ENCODE measurements around the gene NKTR. TPM values are rescaled to one million over a fixed set of nuclear protein-coding genes. Genes with fewer than 3 reads are reported as not detected.
A peak's percentile ranks its signal among the peaks of the same experiment; 100 is the strongest.

Gene NKTR
- total and polyA plus RNA-seq, 4 experiments from 2014 or later: 8.9 to 269 (median 140) TPM

DNA sequence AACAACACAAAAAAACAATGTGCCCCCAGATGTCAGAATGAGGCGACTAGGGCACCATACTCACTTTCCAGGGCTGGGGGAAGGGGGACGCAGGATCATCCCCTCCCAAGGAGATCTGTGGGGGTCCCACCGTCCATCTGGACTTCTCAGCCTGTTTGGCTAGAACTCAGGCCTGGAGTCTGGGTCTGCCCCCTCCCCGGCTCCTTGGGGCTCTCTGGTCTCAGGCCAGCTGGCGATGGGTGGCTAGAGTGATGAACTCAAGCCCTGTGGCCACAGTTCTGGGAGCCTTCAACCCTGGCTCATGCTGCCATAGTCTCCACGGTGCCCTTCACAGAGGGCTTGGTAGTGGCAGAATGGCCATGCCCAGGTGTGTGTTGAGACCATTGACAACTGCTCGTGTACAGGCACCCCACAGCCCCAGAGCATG is 66.6 kb downstream of the NKTR start:
- intact Hi-C loops (cut with micrococcal nuclease): no loop called here
- Mint-ChIP-seq H3K27ac (peak overlapping the region in 1 of 7 donors; percentile 32), H3K9me3 (peaks cover 0 to 6% (median 0%) of the 10 kb centered on the region in 8 donors), H3K4me3 (no peak overlapping the region), H3K36me3 (peaks cover 0 to 4% of the 10 kb centered on the region in 2 donors), H3K27me3 (peaks cover 0 to 6% of the 10 kb centered on the region in 2 donors), H3K4me1 (no peaks in the 10 kb centered on the region)
- Histone ChIP-seq H3K27me3 (ENCODE audit: insufficient read depth, low read length) (no peaks in the 10 kb centered on the region), H3K4me3 (ENCODE audit: low read length in 2 of 2) (no peak overlapping the region), H3K36me3 (ENCODE audit: insufficient read depth, low read length) (no peaks in the 10 kb centered on the region), H3K9me3 (ENCODE audit: control insufficient read depth in 1 of 2, low read length in 2 of 2) (no peaks in the 10 kb centered on the region), H3K27ac (ENCODE audit: low read depth, low read length) (no peak overlapping the region), H3K4me1 (ENCODE audit: insufficient read depth, low read length) (no peaks in the 10 kb centered on the region)
- ChIA-PET POLR2A (ENCODE audit: partially characterized antibody) (no interaction called here), CTCF (ENCODE audit: partially characterized antibody) (no interaction called here)
- no peak for DNase-seq

GRCh38 chr3:42667523-42668412 is 67.3 kb downstream of the NKTR start:
- H3K4me3 Mint-ChIP-seq: no peak overlapping the region
- H3K4me1 Mint-ChIP-seq: no peaks in the 10 kb centered on the region

DNA sequence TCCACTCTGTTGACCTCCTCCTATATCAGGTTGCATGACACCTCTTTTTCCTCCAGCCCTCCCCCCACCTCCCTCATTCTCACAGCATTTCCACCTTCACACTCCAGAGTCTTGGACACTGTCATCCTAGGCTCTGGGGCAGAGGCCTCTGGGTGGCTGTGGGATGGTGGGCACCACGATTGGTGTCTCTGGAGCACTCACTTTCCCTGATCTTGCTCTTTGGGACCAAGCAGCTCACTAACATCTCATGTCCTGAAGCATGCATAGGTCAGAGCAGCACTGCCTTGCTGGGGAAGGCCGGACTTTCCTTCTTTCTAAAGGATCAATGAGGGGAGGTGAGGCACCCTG is 67.9 kb downstream of the NKTR start:
- no peaks in the 10 kb centered on the region for H3K4me1 Mint-ChIP-seq
- H3K27me3 Mint-ChIP-seq: peaks cover 0 to 6% of the 10 kb centered on the region in 2 donors
- DNase-seq: no peak
- Histone ChIP-seq H3K27ac (ENCODE audit: low read depth, low read length) (no peak overlapping the region), H3K27me3 (ENCODE audit: insufficient read depth, low read length) (no peaks in the 10 kb centered on the region), H3K4me1 (ENCODE audit: insufficient read depth, low read length) (no peaks in the 10 kb centered on the region), H3K36me3 (ENCODE audit: insufficient read depth, low read length) (no peaks in the 10 kb centered on the region), H3K4me3 (ENCODE audit: low read length in 2 of 2) (no peak overlapping the region), H3K9me3 (ENCODE audit: control insufficient read depth in 1 of 2, low read length in 2 of 2) (no peaks in the 10 kb centered on the region)
- H3K9me3 Mint-ChIP-seq: peaks cover 0 to 6% (median 0%) of the 10 kb centered on the region in 8 donors
- ChIA-PET CTCF (ENCODE audit: partially characterized antibody) (no interaction called here), POLR2A (ENCODE audit: partially characterized antibody) (no interaction called here)
- H3K27ac Mint-ChIP-seq: no peak overlapping the region
- H3K36me3 Mint-ChIP-seq: peaks cover 0 to 4% of the 10 kb centered on the region in 2 donors
- intact Hi-C loops (cut with micrococcal nuclease): no loop called here
- no peak overlapping the region for H3K4me3 Mint-ChIP-seq

More at GRCh38 chr3:42667523-42668412, 67.3 kb downstream of the NKTR start:
- no peaks in the 10 kb centered on the region for H3K9me3 ChIP-seq (ENCODE audit: control insufficient read depth in 1 of 2, low read length in 2 of 2)
- Mint-ChIP-seq H3K36me3 (peaks cover 0 to 4% of the 10 kb centered on the region in 2 donors), H3K27ac (peak overlapping the region in 1 of 7 donors; percentile 32), H3K9me3 (peaks cover 0 to 6% (median 0%) of the 10 kb centered on the region in 8 donors), H3K27me3 (peaks cover 0 to 6% of the 10 kb centered on the region in 2 donors)
- H3K27me3 ChIP-seq (ENCODE audit: insufficient read depth, low read length): no peaks in the 10 kb centered on the region
- ChIA-PET POLR2A (ENCODE audit: partially characterized antibody) (no interaction called here), CTCF (ENCODE audit: partially characterized antibody) (no interaction called here)
- no peak for DNase-seq
- H3K4me3 ChIP-seq (ENCODE audit: low read length in 2 of 2): no peak overlapping the region
- H3K4me1 ChIP-seq (ENCODE audit: insufficient read depth, low read length): no peaks in the 10 kb centered on the region
- H3K27ac ChIP-seq (ENCODE audit: low read depth, low read length): no peak overlapping the region
- intact Hi-C loops (cut with micrococcal nuclease): no loop called here
- no peaks in the 10 kb centered on the region for H3K36me3 ChIP-seq (ENCODE audit: insufficient read depth, low read length)

DNA sequence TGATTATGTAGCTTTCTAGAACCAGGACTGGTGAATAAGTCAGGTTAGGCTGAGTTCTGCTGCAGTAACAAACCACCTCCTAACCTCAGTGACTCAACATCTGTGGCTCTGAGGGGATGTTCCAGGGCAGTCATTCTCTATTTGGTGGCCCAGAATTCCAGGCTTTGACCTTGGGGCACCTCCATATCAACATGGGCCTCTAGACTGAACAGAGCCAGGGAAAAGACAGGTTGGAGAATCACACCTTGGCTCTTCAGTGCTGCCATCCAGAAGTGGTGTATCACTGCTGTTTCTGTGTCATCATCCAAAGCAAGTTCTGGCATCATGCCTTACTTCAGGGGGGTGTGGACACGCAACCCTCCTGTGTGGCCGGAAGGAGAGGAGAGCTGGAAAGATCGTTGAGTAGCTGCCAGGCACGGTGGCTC is 68.3 kb downstream of the NKTR start:
- Mint-ChIP-seq H3K27ac (no peak overlapping the region), H3K4me1 (no peaks in the 10 kb centered on the region), H3K27me3 (peaks cover 0 to 6% of the 10 kb centered on the region in 2 donors), H3K36me3 (peaks cover 0 to 4% of the 10 kb centered on the region in 2 donors), H3K4me3 (no peak overlapping the region), H3K9me3 (peaks cover 0 to 6% (median 0%) of the 10 kb centered on the region in 8 donors)
- H3K27me3 ChIP-seq (ENCODE audit: insufficient read depth, low read length): no peaks in the 10 kb centered on the region
- no peaks in the 10 kb centered on the region for H3K36me3 ChIP-seq (ENCODE audit: insufficient read depth, low read length)
- DNase-seq: no peak
- H3K27ac ChIP-seq (ENCODE audit: low read depth, low read length): no peak overlapping the region
- no peaks in the 10 kb centered on the region for H3K9me3 ChIP-seq (ENCODE audit: control insufficient read depth in 1 of 2, low read length in 2 of 2)
- intact Hi-C loops (cut with micrococcal nuclease): no loop called here
- CTCF ChIA-PET (ENCODE audit: partially characterized antibody): no interaction called here
- POLR2A ChIA-PET (ENCODE audit: partially characterized antibody): no interaction called here
- H3K4me1 ChIP-seq (ENCODE audit: insufficient read depth, low read length): no peaks in the 10 kb centered on the region
- no peak overlapping the region for H3K4me3 ChIP-seq (ENCODE audit: low read length in 2 of 2)

DNA sequence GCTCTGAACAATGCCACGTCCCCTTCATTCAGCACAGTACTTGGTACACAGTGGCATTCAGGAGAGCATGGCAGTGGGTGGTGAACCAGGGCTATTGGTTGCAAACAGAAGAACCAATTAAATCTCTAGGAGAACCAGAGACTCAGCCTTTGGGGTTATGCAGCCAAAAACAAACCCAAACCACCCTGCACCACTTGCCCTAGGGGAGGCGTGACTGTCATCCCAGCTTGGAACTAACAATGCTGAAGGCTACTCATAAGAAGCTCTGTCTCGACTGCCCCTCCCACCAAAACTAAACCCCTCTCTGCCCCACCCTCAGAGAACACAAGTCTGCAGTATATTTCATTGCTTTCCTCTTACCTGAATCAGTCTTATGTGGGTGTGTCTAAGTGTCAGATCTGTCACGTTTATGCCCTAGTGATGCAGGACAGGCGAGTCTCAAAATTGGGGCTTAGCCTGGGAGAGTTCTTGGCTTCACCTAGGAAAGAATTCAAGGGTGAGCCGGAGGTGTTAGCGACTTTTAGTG is 69.6 kb downstream of the NKTR start:
- Mint-ChIP-seq H3K27ac (no peak overlapping the region), H3K4me3 (no peak overlapping the region), H3K27me3 (peaks cover 0 to 6% of the 10 kb centered on the region in 2 donors), H3K9me3 (peaks cover 0 to 6% (median 0%) of the 10 kb centered on the region in 8 donors), H3K4me1 (no peaks in the 10 kb centered on the region), H3K36me3 (peaks cover 0 to 4% of the 10 kb centered on the region in 2 donors)
- H3K27ac ChIP-seq (ENCODE audit: low read depth, low read length): no peak overlapping the region
- no peaks in the 10 kb centered on the region for H3K4me1 ChIP-seq (ENCODE audit: insufficient read depth, low read length)
- no peaks in the 10 kb centered on the region for H3K27me3 ChIP-seq (ENCODE audit: insufficient read depth, low read length)
- no peak for DNase-seq
- ChIA-PET POLR2A (ENCODE audit: partially characterized antibody) (no interaction called here), CTCF (ENCODE audit: partially characterized antibody) (no interaction called here)
- no peaks in the 10 kb centered on the region for H3K9me3 ChIP-seq (ENCODE audit: control insufficient read depth in 1 of 2, low read length in 2 of 2)
- intact Hi-C loops (cut with micrococcal nuclease): no loop called here
- no peaks in the 10 kb centered on the region for H3K36me3 ChIP-seq (ENCODE audit: insufficient read depth, low read length)
- no peak overlapping the region for H3K4me3 ChIP-seq (ENCODE audit: low read length in 2 of 2)

DNA sequence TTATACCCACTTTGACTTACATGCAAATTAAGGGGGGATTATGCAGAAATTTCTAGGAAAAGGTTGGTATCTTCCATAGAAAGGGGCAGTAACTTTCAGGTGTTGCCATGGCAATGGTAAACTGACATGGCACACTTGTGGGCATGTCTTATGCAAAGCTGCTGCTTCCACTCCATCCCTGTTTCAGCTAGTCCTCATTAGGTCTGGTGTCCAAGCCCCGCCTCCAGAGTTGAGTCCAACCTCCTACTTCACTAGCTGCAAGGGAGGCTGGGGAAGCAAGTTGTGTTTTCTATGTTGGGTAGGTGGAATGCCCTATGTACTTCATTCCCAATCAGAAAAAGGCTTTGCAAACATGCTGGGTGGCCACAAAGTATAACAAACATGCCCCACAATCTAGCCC is 70.2 kb downstream of the NKTR start:
- Mint-ChIP-seq H3K4me1 (no peaks in the 10 kb centered on the region), H3K9me3 (peaks cover 0 to 6% (median 0%) of the 10 kb centered on the region in 8 donors), H3K4me3 (no peak overlapping the region), H3K36me3 (peaks cover 0 to 4% of the 10 kb centered on the region in 2 donors), H3K27ac (no peak overlapping the region), H3K27me3 (peaks cover 0 to 6% of the 10 kb centered on the region in 2 donors)
- no peak for DNase-seq
- Histone ChIP-seq H3K9me3 (ENCODE audit: control insufficient read depth in 1 of 2, low read length in 2 of 2) (no peaks in the 10 kb centered on the region), H3K27me3 (ENCODE audit: insufficient read depth, low read length) (no peaks in the 10 kb centered on the region), H3K27ac (ENCODE audit: low read depth, low read length) (no peak overlapping the region), H3K4me3 (ENCODE audit: low read length in 2 of 2) (no peak overlapping the region), H3K4me1 (ENCODE audit: insufficient read depth, low read length) (no peaks in the 10 kb centered on the region), H3K36me3 (ENCODE audit: insufficient read depth, low read length) (no peaks in the 10 kb centered on the region)
- ChIA-PET POLR2A (ENCODE audit: partially characterized antibody) (no interaction called here), CTCF (ENCODE audit: partially characterized antibody) (no interaction called here)
- intact Hi-C loops (cut with micrococcal nuclease): no loop called here

GRCh38 chr3:42672515-42672914 is 72.0 kb downstream of the NKTR start:
- no peak overlapping the region for H3K4me3 Mint-ChIP-seq
- intact Hi-C loops (cut with micrococcal nuclease): no loop called here
- Histone ChIP-seq H3K27me3 (ENCODE audit: insufficient read depth, low read length) (no peaks in the 10 kb centered on the region), H3K27ac (ENCODE audit: low read depth, low read length) (no peak overlapping the region), H3K4me3 (ENCODE audit: low read length in 2 of 2) (no peak overlapping the region), H3K9me3 (ENCODE audit: control insufficient read depth in 1 of 2, low read length in 2 of 2) (no peaks in the 10 kb centered on the region), H3K4me1 (ENCODE audit: insufficient read depth, low read length) (no peaks in the 10 kb centered on the region), H3K36me3 (ENCODE audit: insufficient read depth, low read length) (no peaks in the 10 kb centered on the region)
- no peak for DNase-seq
- no peaks in the 10 kb centered on the region for H3K4me1 Mint-ChIP-seq
- peaks cover 0 to 22% (median 8%) of the 10 kb centered on the region in 8 donors for H3K9me3 Mint-ChIP-seq
- no peak overlapping the region for H3K27ac Mint-ChIP-seq
- peaks cover 2% of the 10 kb centered on the region in 2 donors for H3K27me3 Mint-ChIP-seq
- H3K36me3 Mint-ChIP-seq: peaks cover 0 to 4% of the 10 kb centered on the region in 2 donors
- ChIA-PET CTCF (ENCODE audit: partially characterized antibody) (no interaction called here), POLR2A (ENCODE audit: partially characterized antibody) (interaction anchor here (0.6 kb wide), 1 partner anchor 93 kb away, joined by 3 read pairs; no protein-coding TSS in a partner anchor)
